Nephron (organoid): Measurements from ENCODE around the gene APEH.
A peak's percentile ranks its signal among the peaks of the same experiment; 100 is the strongest.

Source experiments
- H3K27ac Mint-ChIP-seq, 3 experiments: 2 replicates each; pipeline ENCODE4 v1.8.0; 2020; ENCODE audit warnings: mixed read lengths in 3 of 3, mild to moderate bottlenecking in 2 of 3, moderate library complexity in 1 of 3
- H3K27me3 Mint-ChIP-seq: 2 replicates; pipeline ENCODE4 v1.8.0; 2021; ENCODE audit warnings: low read depth, mild to moderate bottlenecking, moderate library complexity, mixed read lengths
- H3K36me3 Mint-ChIP-seq: 2 replicates; pipeline ENCODE4 v1.8.0; 2020; ENCODE audit warnings: low read depth, mixed read lengths
- H3K4me1 Mint-ChIP-seq: 2 replicates; pipeline ENCODE4 v1.8.0; 2020; ENCODE audit warnings: mixed read lengths
- H3K4me3 Mint-ChIP-seq, 3 experiments: 2 replicates each; pipeline ENCODE4 v1.8.0; 2020; ENCODE audit warnings: mild to moderate bottlenecking in 3 of 3, mixed read lengths in 3 of 3, moderate library complexity in 2 of 3
- H3K9me3 Mint-ChIP-seq: 2 replicates; pipeline ENCODE4 v1.8.0; 2020; ENCODE audit warnings: mixed read lengths
- CTCF ChIP-seq, 3 experiments: fragments of 200-600 bp; sonication (generic); IDR thresholded peaks; one replicate each; pipeline ENCODE4 v1.5.0; 2021; ENCODE audit warnings: antibody characterized with exemption in 3 of 3; ENCODE audit not compliant: unreplicated experiment in 3 of 3

The APEH gene

GRCh38 chr3:49655731-49656285 lies 18.3 kb upstream of the APEH start:
- Mint-ChIP-seq H3K9me3 (no peaks in the 10 kb centered on the region), H3K4me1 (peaks cover 28% of the 10 kb centered on the region), H3K27ac (no peak overlapping the region), H3K27me3 (no peaks in the 10 kb centered on the region), H3K36me3 (no peaks in the 10 kb centered on the region), H3K4me3 (no peak overlapping the region)
- no peak for TF ChIP-seq CTCF (IDR thresholded peaks at IDR 0.05; ENCODE audit: unreplicated experiment in 3 of 3)

- no peak for TF ChIP-seq CTCF (IDR thresholded peaks at IDR 0.05; ENCODE audit: unreplicated experiment in 3 of 3)
- Mint-ChIP-seq H3K36me3 (no peaks in the 10 kb centered on the region), H3K27ac (no peak overlapping the region)
These were observed 17.5 kb upstream of the APEH start for GRCh38 chr3:49656541-49657112.

GRCh38 chr3:49657208-49657915 lies 16.8 kb upstream of the APEH start:
- Mint-ChIP-seq H3K9me3 (no peaks in the 10 kb centered on the region), H3K27ac (no peak overlapping the region), H3K27me3 (no peaks in the 10 kb centered on the region), H3K36me3 (no peaks in the 10 kb centered on the region), H3K4me1 (peaks cover 28% of the 10 kb centered on the region), H3K4me3 (no peak overlapping the region)
- no peak for TF ChIP-seq CTCF (IDR thresholded peaks at IDR 0.05; ENCODE audit: unreplicated experiment in 3 of 3)

More at GRCh38 chr3:49656541-49657112, 17.5 kb upstream of the APEH start:
- H3K27me3 Mint-ChIP-seq = no peaks in the 10 kb centered on the region
- no peak overlapping the region for H3K4me3 Mint-ChIP-seq
- H3K4me1 Mint-ChIP-seq = peaks cover 28% of the 10 kb centered on the region
- no peaks in the 10 kb centered on the region for H3K9me3 Mint-ChIP-seq

GRCh38 chr3:49658711-49659110 lies 15.4 kb upstream of the APEH start:
- TF ChIP-seq CTCF (IDR thresholded peaks at IDR 0.05; ENCODE audit: unreplicated experiment in 3 of 3) = no peak
- H3K4me1 Mint-ChIP-seq = peaks cover 19% of the 10 kb centered on the region
- H3K27ac Mint-ChIP-seq = peak overlapping the region in 1 of 3 experiments; percentile 3
- H3K4me3 Mint-ChIP-seq = no peak overlapping the region
- no peaks in the 10 kb centered on the region for H3K36me3 Mint-ChIP-seq
- H3K9me3 Mint-ChIP-seq = no peaks in the 10 kb centered on the region
- no peaks in the 10 kb centered on the region for H3K27me3 Mint-ChIP-seq

- Mint-ChIP-seq H3K4me3 (no peak overlapping the region), H3K9me3 (no peaks in the 10 kb centered on the region), H3K27ac (no peak overlapping the region), H3K36me3 (no peaks in the 10 kb centered on the region), H3K27me3 (no peaks in the 10 kb centered on the region), H3K4me1 (peaks cover 12% of the 10 kb centered on the region)
- TF ChIP-seq CTCF (IDR thresholded peaks at IDR 0.05; ENCODE audit: unreplicated experiment in 3 of 3) = no peak
These were observed 14.4 kb upstream of the APEH start for GRCh38 chr3:49659756-49660155.
